C4-2B (cell line): Measurements from ENCODE around the gene GREM1.

Source experiments
- H3K27ac ChIP-seq: fragments of 450-650 bp; 2 replicates; pipeline ENCODE4 v1.5.1; 2017
- CTCF ChIP-seq: fragments of 450-650 bp; conservative IDR thresholded peaks from 2 replicates; pipeline ENCODE4 v1.5.1; 2017; ENCODE audit warnings: mild to moderate bottlenecking
- ZFX ChIP-seq: fragments of 450-650 bp; IDR thresholded peaks from 2 replicates; pipeline ENCODE4 v1.6.1; 2017

Gene GREM1

DNA sequence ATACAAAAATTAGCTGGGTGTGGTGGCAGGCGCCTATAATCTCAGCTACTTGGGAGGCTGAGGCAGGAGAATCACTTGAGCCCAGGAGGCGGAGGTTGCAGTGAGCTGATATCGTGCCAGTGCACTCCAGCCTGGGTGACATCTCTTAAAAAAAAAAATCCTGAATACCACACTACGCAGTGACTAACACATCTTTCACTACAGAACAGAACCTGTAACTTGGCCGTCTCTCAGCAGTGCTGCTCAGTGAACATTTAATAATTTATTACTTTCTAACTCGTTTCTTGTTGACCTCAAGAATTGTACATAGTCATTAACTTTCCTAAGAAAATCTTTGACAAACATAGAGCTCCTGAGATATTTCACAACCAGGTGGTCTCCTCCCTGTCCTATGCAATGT, 3.8 kb downstream of the GREM1 start:
- TF ChIP-seq CTCF (no peak), ZFX (no peak)
- no peak overlapping the region for H3K27ac ChIP-seq

- no peak overlapping the region for H3K27ac ChIP-seq
- TF ChIP-seq CTCF (no peak), ZFX (no peak)
Measured at GRCh38 chr15:32722136-32722535, 4.3 kb downstream of the GREM1 start.

DNA sequence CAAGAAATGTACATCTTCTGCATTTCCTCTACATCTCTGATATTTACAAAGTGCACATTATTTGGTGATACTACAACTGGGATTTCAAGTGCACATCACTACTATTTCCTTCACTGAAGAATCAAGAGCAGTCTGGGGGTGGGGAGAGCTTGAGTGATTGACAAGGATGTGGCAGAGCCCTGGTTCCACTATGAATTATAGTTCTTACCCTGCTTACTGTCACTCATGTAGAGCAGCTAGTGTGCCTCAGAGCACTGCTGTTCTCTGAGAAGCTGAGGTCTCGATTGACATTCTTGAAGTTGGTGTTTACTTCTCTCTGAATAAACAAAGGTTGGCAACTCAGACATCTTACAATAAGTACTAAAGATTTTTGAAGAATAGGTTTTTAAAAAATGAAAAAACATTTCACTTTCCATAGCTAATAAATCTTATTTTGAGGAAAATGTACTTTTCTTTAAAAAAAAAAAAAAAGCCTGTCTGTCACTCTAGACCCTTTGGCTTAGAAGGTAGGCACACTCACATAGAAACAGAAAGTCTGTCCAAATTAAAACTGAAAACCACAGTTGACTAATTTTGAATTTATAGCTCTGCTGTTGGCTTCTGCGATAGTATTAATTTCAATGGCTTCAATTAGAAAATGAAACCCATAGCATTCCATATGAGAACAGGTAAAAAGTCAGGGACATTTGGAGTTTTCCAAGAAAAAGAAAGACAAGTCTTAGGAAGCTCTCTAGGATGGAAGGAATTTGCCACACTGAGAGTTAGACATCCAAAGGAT, 5.6 kb downstream of the GREM1 start:
- TF ChIP-seq CTCF: no peak
- TF ChIP-seq ZFX: no peak
- no peak overlapping the region for H3K27ac ChIP-seq

DNA sequence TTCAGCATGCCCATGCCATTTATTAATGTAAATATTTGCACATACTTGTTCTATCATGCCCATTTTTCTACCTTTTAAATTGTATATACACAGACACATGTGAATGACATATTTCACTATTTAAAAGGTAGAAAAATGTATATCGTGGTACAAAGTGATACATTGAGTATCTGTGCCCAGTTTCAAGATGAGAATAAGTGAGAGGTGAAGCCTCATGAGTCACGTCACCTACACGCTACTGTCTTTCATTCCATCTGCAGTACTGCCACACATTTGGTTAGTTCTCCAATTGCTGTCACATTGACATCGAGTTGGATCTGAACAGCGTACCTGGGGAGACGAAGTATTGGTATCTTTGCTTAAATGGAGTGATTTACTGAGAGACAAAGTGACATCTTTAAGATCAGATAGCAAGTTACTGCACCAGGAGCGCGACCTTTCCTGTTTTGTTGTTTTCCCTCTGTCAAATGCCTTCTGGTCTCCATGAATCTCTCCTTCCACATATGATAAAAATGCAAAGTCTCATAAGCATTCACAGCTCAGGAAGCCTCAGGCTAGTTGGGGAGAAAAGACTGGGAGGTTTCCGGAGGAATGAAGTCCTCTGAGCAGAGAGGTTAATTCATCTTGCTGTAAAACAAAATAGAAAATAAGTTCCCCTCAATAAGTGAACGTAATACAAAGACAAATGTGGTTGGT, 12.0 kb downstream of the GREM1 start:
- TF ChIP-seq CTCF (no peak), ZFX (no peak)
- H3K27ac ChIP-seq: no peak overlapping the region

DNA sequence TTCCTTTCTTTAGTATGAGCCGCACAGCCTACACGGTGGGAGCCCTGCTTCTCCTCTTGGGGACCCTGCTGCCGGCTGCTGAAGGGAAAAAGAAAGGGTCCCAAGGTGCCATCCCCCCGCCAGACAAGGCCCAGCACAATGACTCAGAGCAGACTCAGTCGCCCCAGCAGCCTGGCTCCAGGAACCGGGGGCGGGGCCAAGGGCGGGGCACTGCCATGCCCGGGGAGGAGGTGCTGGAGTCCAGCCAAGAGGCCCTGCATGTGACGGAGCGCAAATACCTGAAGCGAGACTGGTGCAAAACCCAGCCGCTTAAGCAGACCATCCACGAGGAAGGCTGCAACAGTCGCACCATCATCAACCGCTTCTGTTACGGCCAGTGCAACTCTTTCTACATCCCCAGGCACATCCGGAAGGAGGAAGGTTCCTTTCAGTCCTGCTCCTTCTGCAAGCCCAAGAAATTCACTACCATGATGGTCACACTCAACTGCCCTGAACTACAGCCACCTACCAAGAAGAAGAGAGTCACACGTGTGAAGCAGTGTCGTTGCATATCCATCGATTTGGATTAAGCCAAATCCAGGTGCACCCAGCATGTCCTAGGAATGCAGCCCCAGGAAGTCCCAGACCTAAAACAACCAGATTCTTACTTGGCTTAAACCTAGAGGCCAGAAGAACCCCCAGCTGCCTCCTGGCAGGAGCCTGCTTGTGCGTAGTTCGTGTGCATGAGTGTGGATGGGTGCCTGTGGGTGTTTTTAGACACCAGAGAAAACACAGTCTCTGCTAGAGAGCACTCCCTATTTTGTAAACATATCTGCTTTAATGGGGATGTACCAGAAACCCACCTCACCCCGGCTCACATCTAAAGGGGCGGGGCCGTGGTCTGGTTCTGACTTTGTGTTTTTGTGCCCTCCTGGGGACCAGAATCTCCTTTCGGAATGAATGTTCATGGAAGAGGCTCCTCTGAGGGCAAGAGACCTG, 13.2 kb downstream of the GREM1 start:
- TF ChIP-seq CTCF: no peak
- no peak for TF ChIP-seq ZFX
- no peak overlapping the region for H3K27ac ChIP-seq

DNA sequence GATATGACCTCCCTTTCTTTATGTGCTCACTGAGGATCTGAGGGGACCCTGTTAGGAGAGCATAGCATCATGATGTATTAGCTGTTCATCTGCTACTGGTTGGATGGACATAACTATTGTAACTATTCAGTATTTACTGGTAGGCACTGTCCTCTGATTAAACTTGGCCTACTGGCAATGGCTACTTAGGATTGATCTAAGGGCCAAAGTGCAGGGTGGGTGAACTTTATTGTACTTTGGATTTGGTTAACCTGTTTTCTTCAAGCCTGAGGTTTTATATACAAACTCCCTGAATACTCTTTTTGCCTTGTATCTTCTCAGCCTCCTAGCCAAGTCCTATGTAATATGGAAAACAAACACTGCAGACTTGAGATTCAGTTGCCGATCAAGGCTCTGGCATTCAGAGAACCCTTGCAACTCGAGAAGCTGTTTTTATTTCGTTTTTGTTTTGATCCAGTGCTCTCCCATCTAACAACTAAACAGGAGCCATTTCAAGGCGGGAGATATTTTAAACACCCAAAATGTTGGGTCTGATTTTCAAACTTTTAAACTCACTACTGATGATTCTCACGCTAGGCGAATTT, 14.9 kb downstream of the GREM1 start:
- no peak overlapping the region for H3K27ac ChIP-seq
- TF ChIP-seq CTCF (no peak), ZFX (no peak)
